GM12892 (cell line): ENCODE data around the gene RPSA.
"Not testable (repeated sequence)": the region's sequence is repeated elsewhere in the genome, so short reads cannot be mapped to it uniquely, and the experiment has no call there.

Source experiments
- POLR2A ChIP-seq: IDR thresholded peaks from 2 replicates; pipeline ENCODE4 v1.6.1; 2011; ENCODE audit warnings: low read depth, low read length, control low read depth
- TAF1 ChIP-seq: IDR thresholded peaks from 2 replicates; pipeline ENCODE4 v1.6.1; 2011; ENCODE audit warnings: low read depth, mild to moderate bottlenecking, control low read depth, low read length, borderline replicate concordance

- TF ChIP-seq POLR2A, TAF1: not testable (repeated sequence)
These were observed 36.1 kb upstream of the RPSA start for GRCh38 chr3:39370450-39370849.
